HG03039 (cell line): ENCODE measurements around the gene KRTAP4-8.
"Not testable (repeated sequence)": the region's sequence is repeated elsewhere in the genome, so short reads cannot be mapped to it uniquely, and the experiment has no call there.

Experiments used
- ATAC-seq: cut with Tn5 transposase; IDR thresholded peaks from one replicate; pipeline ENCODE4 v1.9.1; 2021; ENCODE audit warnings: mild to moderate bottlenecking, moderate library complexity; ENCODE audit not compliant: unreplicated experiment

The KRTAP4-8 gene

DNA sequence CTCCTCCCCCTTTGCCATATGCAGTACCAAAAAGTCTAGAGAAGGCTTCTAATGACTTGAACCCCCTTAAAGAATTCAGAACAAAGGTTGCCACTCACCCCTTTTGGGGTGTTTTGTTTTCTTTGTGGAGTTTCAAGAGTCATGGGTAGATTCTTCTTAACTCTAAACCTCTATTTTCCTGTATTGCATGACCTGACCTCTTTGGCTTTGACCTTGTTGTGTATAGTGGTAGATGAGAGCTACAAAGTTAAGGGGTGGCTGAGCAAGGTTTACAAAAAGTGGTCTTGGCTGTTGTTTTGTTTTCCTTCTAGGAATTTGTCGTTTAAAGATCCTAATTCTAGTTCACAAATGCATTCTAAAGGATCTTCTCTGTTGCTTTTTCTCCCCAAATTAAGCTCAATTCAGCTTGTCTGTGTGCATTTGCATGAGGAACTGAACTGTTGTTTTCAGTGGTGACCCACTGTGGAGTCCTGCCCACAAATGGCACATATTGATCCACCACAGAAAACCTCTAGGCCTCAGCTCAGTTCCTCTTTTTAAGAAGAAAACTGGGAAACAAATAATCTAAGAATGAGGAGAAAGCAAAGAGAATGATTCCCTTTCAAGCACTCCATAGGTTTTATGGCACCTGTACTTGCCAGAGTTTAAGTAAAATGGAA lies 10.9 kb upstream of the KRTAP4-8 start:
- ATAC-seq, result not testable (repeated sequence)

DNA sequence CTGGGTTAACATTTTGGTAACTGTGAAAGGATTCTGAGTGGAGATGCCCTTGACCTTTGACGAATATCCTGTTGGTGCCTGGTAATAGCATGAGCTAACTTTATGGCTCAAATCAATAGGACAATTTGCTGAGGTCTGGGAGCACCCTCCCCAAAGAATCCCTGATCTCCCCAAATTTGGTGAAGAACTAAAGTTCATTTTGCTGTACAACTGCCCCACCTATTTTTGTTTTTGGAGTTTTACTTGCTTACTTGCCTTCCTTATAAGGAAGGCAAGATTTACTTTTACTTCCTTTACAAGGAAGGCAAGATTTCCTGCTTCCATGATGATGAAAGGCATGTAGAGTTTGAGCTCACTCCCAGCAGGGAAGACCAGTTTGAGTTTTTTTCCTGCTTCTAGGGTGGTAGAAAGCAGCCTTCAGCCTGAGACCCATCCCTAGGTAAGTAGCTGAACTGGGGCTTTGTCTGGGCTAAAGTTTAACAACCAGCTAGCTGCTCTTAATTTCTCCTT lies 10.1 kb upstream of the KRTAP4-8 start:
- no peak for ATAC-seq

DNA sequence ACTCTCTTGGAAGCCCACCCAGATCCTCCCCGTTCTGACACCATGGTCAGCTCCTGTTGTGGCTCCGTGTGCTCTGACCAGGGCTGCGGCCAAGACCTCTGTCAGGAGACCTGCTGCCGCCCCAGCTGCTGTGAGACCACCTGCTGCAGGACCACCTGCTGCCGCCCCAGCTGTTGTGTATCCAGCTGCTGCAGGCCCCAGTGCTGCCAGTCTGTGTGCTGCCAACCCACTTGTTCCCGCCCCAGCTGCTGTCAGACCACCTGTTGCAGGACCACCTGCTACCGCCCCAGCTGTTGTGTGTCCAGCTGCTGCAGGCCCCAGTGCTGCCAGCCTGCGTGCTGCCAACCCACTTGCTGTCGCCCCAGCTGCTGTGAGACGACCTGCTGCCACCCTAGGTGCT lies 7.4 kb upstream of the KRTAP4-8 start, which contains the start of gene KRTAP4-9:
TSS of gene KRTAP4-9 (plus strand) at position 43 of the 400 bp plus-strand sequence. CDS start at position 43, 0 bp downstream.
- ATAC-seq, result not testable (repeated sequence)

DNA sequence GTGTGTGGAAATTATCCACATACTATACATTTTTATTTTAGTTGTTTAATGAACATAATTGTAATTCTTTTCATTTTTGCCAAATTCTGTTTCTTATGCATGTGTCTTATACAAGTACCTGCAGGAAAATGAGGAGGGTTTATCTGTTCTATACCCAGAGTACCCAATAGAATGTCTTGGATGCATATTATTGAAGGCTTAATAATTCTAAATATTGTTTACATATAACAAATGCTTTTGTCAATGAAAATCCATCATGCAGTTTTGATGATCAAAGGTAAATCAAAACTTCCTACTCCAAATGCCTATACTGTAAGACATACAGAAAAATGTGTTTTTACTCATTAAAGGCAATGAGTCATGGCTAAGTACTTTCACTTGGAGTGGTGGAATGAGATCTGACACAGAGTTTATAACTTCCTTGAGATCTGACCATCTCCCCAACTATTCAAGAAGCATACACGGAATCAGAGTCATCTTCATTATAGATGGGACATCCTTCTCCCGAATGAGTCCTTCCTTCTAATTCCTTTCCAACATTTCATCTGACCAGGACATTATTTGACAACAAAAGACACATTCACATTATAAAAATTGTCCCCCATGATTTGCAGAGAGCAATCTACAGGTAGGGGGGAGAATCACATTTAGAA lies 6.6 kb upstream of the KRTAP4-8 start:
- ATAC-seq, result not testable (repeated sequence)

DNA sequence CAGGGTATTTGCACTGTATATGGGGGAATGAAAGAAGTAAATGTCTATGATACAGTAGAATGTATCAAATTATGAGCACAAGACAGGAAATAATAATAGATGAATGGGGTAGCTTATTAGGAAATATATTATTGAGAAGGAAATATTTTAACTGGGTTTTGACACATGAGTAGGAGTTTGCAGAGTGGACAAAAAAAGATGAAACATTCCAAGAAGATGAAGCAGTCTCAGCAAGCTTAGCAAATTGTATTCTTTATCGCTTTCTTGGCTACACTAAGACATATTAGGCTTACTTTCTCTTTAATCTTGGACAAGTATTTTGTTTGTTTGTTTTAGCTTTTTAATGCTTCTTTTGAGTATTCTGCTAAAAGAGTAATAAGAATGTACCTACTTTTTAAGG lies 6.0 kb upstream of the KRTAP4-8 start:
- ATAC-seq, result no peak

DNA sequence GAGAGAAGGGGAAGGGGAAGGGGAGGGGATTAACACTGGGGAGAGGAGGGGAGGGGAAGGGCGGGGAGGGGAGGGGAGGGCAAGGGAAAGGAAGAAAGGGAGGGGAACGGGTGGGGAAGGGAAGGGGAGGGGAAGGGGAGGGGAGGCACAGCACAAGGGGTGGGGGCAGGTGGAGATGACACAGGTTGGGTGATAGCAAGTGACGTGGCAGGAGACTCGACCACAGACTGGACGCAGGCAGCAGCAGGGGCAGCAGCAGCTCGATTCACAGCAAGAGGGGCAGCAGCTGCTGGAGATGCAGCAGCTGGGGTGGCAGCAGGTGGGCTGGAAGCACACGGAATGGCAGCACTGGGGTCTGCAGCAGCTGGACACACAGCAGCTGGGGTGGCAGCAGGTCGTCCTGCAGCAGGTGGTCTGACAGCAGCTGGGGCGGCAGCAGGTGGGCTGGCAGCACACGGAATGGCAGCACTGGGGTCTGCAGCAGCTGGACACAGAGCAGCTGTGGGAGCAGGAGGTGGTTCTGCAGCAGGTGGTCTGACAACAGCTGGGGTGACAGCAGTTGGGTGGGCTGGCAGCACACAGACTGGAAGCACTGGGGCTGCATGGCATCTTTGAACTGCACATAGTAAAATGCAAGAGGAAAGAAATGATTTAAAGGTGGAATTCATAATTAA lies 3.8 kb upstream of the KRTAP4-8 start, which contains the start of gene KRTAP4-16:
TSS of gene KRTAP4-16 (minus strand) at position 624 of the 674 bp plus-strand sequence. CDS start at position 624, 0 bp downstream.
- ATAC-seq, result no peak

DNA sequence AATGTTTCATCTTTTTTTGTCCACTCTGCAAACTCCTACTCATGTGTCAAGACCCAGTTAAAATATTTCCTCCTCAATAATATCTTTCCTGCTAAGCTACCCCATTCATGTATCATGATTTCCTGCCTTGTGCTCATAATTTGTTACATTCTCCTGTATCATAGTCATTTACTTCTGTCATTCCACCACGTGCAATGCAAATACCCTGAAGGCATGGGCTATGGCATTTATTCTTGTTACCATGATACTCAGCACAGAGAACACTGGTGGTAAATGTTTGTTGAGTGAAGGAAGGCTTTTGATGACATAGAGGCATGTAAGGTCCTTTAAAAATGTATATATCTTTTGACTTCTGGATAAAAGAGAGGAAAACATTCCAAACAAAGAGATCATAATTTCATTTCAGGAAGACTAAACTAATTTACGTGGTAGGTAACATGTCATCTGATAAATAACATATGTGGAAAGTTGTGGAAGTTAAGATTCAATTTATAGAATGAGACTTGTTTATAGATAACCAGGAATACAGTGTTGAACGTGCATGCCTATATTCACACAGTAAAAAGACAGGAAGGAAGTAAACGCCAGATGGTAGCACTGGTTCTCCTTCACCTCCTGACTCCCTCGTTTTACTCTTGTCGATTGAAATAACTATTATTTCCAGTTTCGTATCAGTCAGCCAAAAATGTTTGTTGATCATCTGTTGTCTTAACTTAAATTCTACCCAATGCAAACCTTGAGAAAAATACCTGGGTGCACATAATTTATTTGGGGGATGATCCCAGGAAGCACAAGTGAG lies 1.9 kb upstream of the KRTAP4-8 start:
- ATAC-seq, result not testable (repeated sequence)

DNA sequence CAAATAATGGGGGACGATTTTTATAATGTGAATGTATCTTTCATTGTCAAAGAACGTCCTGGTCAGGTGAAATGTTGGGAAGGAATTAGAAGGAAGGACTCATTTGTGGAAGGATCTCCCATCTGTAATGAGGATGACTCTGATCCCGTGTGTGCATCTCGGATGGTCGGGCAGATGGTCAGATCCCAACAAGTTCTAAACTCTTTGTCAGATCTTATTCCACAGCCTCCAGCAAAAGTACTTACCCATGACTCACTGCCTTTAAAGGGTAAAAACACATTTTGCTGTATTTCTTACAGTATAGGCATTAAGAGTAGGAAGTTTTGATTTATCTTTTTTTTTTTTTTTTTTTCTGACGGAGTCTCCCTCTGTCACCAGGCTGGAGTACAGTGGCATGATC lies 539 bp upstream of the KRTAP4-8 start:
- no peak for ATAC-seq

DNA sequence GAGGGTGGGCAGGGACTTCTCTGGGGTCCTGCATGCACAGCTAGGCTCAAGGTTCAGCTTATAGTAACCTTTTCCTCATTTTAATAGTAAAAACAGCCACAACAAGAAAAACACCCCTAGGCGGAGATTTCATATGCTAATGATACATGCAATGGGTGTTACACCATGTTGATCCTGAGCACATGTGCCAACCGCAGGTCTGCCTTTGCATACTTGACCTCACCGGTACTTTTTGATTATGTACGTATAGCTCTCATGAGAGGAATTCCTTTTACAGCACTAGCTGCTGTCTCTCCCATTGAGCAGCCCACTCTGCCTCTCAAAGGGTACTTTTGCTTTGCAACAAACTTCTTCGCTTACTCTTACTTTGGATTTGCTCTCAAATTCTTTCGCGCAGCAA lies 1.9 kb downstream of the KRTAP4-8 start:
- ATAC-seq, result no peak

DNA sequence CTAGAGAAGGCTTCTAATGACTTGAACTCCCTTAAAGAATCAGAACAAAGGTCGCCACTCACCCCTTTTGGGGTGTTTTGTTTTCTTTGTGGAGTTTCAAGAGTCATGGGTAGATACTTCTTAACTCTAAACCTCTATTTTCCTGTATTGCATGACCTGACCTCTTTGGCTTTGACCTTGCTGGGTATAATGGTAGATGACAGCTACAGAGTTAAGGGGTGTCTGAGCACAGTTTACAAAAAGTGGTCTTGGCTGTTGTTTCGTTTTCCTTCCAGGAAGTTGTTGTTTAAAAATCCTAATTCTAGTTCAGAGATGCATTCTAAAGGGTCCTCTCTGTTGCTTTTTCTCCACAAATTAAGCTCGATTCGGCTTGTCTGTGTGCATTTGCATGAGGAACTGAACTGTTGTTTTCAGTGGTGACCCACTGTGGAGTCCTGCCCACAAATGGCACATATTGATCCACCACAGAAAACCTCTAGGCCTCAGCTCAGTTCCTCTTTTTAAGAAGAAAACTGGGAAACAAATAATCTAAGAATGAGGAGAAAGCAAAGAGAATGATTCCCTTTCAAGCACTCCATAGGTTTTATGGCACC lies 9.1 kb downstream of the KRTAP4-8 start:
- ATAC-seq, result not testable (repeated sequence)

DNA sequence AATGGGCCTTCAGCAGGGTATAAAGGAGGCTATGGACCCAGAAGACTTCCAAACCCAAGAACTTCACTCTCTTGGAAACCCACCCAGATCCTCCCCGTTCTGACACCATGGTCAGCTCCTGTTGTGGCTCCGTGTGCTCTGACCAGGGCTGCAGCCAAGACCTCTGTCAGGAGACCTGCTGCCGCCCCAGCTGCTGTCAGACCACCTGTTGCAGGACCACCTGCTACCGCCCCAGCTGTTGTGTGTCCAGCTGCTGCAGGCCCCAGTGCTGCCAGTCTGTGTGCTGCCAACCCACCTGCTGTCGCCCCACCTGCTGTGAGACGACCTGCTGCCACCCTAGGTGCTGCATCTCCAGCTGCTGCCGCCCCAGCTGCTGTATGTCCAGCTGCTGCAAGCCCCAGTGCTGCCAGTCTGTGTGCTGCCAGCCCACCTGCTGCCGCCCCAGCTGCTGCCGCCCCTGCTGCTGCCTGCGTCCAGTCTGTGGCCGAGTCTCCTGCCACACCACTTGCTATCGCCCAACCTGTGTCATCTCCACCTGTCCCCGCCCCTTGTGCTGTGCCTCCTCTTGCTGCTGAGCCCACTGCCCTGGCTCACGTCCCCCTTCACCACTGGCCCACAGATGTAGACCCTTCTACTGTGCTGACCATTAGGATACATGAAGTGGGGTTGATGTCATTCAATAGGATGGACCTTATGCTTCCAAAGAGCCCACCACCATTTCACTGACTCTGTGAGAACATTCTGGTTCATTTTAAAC lies 13.7 kb downstream of the KRTAP4-8 start, which contains the start of gene KRTAP4-7:
TSS of gene KRTAP4-7 (plus strand) at position 51 of the 757 bp plus-strand sequence. CDS start at position 108, 57 bp downstream.
- not testable (repeated sequence) for ATAC-seq

DNA sequence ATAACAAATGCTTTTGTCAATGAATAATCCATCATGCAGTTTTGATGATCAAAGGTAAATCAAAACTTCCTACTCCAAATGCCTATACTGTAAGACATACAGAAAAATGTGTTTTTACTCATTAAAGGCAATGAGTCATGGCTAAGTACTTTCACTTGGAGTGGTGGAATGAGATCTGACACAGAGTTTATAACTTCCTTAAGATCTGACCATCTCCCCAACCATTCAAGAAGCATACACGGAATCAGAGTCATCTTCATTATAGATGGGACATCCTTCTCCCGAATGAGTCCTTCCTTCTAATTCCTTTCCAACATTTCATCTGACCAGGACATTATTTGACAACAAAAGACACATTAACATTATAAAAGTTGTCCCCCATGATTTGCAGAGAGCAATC lies 14.5 kb downstream of the KRTAP4-8 start:
- not testable (repeated sequence) for ATAC-seq

DNA sequence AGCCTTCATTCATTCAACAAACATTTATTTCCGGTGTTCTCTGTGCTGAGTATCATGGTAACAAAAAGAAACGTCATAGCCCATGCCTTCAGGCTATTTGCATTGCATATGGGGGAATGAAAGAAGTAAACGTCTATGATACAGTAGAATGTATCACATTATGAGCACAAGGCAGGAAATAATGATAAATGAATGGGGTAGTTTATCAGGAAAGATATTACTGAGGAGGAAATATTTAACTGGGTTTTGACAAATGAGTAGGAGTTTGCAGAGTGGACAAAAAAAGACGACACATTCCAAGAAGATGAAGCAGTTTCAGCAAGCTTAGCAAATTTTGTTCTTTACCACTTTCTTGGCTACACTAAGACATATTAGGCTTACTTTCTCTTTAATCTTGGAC lies 15.3 kb downstream of the KRTAP4-8 start:
- ATAC-seq, result no peak

DNA sequence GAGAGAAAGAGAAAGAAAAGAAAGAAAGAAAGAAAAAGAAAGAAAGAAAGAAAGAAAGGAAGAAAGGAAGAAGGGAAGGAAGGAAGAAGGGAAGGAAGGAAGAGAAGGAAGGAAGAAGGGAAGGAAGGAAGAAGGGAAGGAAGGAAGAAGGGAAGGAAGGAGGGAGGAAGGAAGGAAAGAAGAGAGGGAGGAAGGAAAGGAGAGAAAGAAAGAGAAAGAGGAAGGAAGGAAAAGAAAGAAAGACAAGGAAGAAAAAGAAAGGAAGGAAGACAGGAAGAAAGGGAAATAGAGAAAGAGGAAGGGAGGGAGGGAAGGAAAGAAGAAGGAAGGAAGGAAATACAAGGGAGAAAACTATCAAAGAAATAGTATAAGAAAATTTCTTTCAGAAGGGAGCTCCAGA lies 21.2 kb downstream of the KRTAP4-8 start:
- ATAC-seq, result no peak

DNA sequence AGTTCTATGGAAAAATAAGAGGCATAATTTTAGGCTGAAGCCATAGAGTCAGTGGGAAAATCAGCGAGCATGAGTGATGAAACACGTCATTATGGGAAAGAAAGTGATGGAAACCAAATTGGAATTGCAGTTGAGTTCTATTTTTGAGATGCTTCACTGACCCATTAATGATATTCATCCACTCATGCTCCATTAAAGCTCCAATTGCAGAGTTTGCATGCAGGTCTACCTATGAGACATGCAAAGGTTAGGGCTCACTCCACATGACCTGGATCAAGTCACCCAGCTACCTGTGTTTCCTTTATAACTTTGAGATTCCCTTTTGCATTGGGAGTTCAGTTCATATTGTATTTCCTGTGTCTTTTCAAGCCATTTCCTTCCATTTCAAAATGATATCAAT lies 24.3 kb downstream of the KRTAP4-8 start:
- no peak for ATAC-seq

DNA sequence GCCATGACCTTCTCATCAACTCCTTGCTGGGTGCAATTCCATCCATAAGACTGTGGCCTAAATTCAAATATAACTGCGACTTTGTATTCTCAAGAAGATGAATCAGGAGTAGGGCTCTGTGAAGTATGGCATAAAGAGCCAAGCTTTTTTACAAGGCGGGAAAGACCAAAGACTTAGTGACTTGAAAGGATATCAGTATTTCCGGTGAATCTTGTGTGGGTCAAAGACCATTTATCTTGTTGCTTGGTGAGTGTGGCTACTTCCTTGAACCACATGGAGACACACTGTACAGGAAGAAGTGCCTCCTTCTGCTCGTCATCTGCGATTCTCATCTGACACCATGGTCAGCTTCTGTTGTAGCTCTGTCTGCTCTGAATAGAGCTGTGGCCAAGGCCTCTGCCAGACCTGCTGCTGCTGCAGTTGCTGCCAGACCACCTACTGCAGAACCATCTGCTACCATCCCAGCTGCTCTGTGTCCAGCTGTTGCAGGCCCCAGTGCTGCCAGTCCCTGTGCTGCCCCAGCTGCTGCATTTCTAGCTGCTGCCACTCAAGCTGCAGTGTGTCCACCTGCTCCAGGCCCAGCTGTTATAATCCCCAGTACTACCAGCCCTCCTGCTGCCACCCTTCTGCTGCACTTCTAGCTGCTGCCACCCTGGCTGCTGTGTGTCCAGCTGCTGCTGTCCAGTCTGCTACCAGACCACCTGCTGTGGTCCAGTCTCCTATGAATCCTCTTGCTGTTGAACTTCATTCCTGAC lies 26.2 kb downstream of the KRTAP4-8 start:
- ATAC-seq, result no peak

DNA sequence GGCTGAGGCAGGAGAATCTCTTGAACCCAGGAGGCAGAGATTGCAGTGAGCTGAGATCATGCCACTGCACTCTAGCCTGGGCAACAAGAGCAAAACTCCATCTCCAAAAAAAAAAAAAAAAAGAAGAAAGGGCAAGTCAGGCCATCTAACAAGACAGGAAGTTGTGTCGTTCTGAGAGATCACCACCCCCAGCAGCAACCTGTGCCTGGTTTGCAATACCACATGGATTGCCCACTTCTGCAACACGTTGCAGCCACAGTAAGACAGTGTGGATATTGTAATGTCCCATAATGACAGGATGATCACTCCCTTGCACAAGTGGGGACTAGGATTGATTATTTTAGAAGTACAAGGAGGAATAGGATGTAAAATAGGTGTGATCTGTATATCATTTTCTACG lies 28.9 kb downstream of the KRTAP4-8 start:
- ATAC-seq, result no peak

DNA sequence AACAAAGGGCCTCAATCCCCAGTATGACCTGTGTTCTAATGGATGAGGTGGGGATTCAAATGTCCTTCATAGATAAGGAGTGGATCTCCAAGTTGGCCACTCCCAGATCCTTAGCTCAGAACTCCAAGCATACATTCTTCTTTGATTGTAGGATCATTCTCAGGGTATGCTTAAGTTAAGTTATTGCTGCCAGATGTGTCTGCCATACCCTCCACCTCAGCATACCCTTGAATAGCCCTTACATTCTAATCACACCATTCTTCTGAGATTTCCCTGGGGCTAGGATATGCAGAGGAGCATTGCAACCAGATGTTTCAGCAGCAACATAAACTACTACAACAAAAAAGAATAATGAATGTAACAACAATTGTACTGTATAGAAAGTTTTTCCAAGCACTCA lies 30.7 kb downstream of the KRTAP4-8 start:
- ATAC-seq, result no peak
